ENCODE results near the gene TMEM200B.

- TF ChIP-seq POLR2A (IDR thresholded peaks at IDR 0.05; ENCODE audit: low read length) (no peak), GATA1 (IDR thresholded peaks at IDR 0.05; ENCODE audit: low read depth, low read length) (no peak)
Observed at GRCh38 chr1:29123887-29124365, at the start of gene TMEM200B.
